ENCODE measurements around the gene SLC23A1.

SLC23A1 gene

GRCh38 chr5:139341689-139342422 lies 41.2 kb downstream of the SLC23A1 start, which contains the start of gene PAIP2:
Gene PAIP2, plus strand, starts transcription at chr5:139341854. Its CDS starts 21,931 bp downstream, at chr5:139363785.
- Histone ChIP-seq H4K20me1 (peaks cover 45 to 65% (median 50%) of the 10 kb centered on the region in 11 experiments), H3K9me3 (replicated peaks in 1 of 11) (peaks cover 0 to 7% (median 0%) of the 10 kb centered on the region in 11 experiments; a peak in 2 of 22 replicates), H3K4me1 (peaks cover 49 to 55% (median 53%) of the 10 kb centered on the region in 10 experiments), H3K27ac (peak within 1 kb of the TSS; percentile 96 to 100 (median 98)), H3K4me2 (peak within 1 kb of the TSS; percentile 85 to 98 (median 91)), H3K36me3 (peaks cover 22 to 34% (median 29%) of the 10 kb centered on the region in 11 experiments), H3K27me3 (no peaks in the 10 kb centered on the region), H3K4me3 (peak within 1 kb of the TSS; percentile 76 to 95 (median 82)), H3K9ac (peak within 1 kb of the TSS; percentile 95 to 100 (median 98))
- no peak for TF ChIP-seq Cebpa-rat (IDR thresholded peaks at IDR 0.05)

DNA sequence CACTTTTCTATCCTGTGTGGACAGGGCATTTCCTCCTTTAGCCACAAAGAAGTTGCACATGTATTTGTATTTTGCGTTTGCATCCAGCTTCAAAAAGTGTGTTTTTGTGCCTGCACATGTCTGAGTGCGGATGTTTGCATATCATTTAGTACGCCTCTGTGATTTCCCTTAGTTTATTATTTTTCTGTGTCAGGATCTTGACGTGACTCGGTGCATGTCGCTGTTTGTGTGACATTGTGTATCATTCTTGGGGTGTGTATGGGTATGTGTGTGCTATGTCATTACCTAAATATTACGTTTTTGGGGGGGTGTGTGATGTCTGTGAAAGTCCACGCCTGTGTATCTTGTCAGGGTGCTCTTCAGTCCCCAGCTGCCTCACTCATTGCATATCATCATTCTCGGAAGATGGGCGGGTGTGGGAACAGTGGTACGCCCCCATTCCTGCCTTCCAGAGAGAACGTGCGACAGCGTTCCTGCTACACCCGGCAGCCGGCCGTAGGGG lies 41.9 kb downstream of the SLC23A1 start:
- Histone ChIP-seq H3K4me2 (peak overlapping the region; percentile 85 to 98 (median 91)), H3K9me3 (replicated peaks in 1 of 11) (peaks cover 0 to 7% (median 0%) of the 10 kb centered on the region in 11 experiments; a peak in 2 of 22 replicates), H3K36me3 (peaks cover 17 to 28% (median 23%) of the 10 kb centered on the region in 11 experiments; a peak in 21 of 22 replicates), H3K9ac (peak overlapping the region; percentile 95 to 100 (median 98); a peak in 21 of 22 replicates), H4K20me1 (peaks cover 40 to 65% (median 47%) of the 10 kb centered on the region in 11 experiments), H3K27me3 (no peaks in the 10 kb centered on the region), H3K4me1 (peaks cover 43 to 49% (median 47%) of the 10 kb centered on the region in 10 experiments), H3K27ac (peak overlapping the region in 10 of 11 experiments; percentile 98 to 100 (median 98); a peak in 19 of 22 replicates), H3K4me3 (peak overlapping the region; percentile 76 to 95 (median 82))
- TF ChIP-seq Cebpa-rat (IDR thresholded peaks at IDR 0.05) = no peak

DNA sequence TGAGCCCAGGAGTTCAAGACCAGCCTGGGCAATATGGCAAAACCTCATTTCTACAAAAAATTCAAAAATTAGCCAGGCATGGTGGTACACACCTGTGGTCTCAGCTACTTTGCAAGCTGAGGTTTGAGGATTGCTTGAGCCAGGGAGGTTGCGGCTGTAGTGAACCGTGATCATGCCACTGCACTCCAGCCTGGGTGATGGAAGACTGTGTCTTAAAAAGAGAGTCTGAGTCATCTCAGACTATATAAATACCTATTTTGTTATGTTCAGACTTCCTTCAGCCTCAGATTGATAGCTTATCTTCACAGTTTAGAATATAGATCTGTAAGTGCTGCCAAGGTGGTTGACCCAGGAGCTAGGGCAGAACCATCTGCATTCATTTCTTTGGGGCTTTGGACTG lies 43.0 kb downstream of the SLC23A1 start:
- peaks cover 40 to 51% (median 42%) of the 10 kb centered on the region in 10 experiments for H3K4me1 ChIP-seq
- H4K20me1 ChIP-seq = peaks cover 28 to 63% (median 44%) of the 10 kb centered on the region in 11 experiments
- H3K9ac ChIP-seq = peak overlapping the region in 1 of 11 experiments; percentile 98; a peak in 2 of 22 replicates
- H3K36me3 ChIP-seq = peaks cover 6 to 20% (median 12%) of the 10 kb centered on the region in 11 experiments; a peak in 21 of 22 replicates
- no peak for TF ChIP-seq Cebpa-rat (IDR thresholded peaks at IDR 0.05)
- H3K27me3 ChIP-seq = no peaks in the 10 kb centered on the region
- H3K9me3 ChIP-seq (replicated peaks in 1 of 11) = peaks cover 0 to 4% (median 0%) of the 10 kb centered on the region in 11 experiments; a peak in 2 of 22 replicates
- peak overlapping the region in 10 of 11 experiments; percentile 85 to 98 (median 90); a peak in 18 of 22 replicates for H3K4me2 ChIP-seq
- no peak overlapping the region for H3K4me3 ChIP-seq
- H3K27ac ChIP-seq = peak overlapping the region in 5 of 11 experiments; percentile 1 to 98 (median 19); a peak in 4 of 22 replicates

- H3K9me3 ChIP-seq (replicated peaks in 1 of 11) = no peaks in the 10 kb centered on the region
- no peak for TF ChIP-seq Cebpa-rat (IDR thresholded peaks at IDR 0.05)
- no peak overlapping the region for H3K9ac ChIP-seq
- H4K20me1 ChIP-seq = peaks cover 20 to 66% (median 49%) of the 10 kb centered on the region in 11 experiments; a peak in 19 of 22 replicates
- H3K27me3 ChIP-seq = no peaks in the 10 kb centered on the region
- H3K4me3 ChIP-seq = no peak overlapping the region
- H3K27ac ChIP-seq = no peak overlapping the region; a peak in 1 of 22 replicates
- H3K4me1 ChIP-seq = peaks cover 12 to 25% (median 17%) of the 10 kb centered on the region in 10 experiments
- peaks cover 31 to 47% (median 38%) of the 10 kb centered on the region in 11 experiments for H3K36me3 ChIP-seq
- H3K4me2 ChIP-seq = no peak overlapping the region
Observed at GRCh38 chr5:139335811-139336210, 47.3 kb downstream of the SLC23A1 start.
